SIG-M5 (cell line): Measurements from ENCODE around the gene LBX1.

Experiments
- DNase-seq: peaks from one replicate; lab custom pipeline; 2025; lab: John Stamatoyannopoulos, UW

Gene LBX1

GRCh38 chr10:101225846-101226421, 3.3 kb downstream of the LBX1 start:
- no peak for DNase-seq

- no peak for DNase-seq
Observed at GRCh38 chr10:101224910-101225823, 4.1 kb downstream of the LBX1 start.

GRCh38 chr10:101224060-101224909, 5.0 kb downstream of the LBX1 start:
- DNase-seq, result no peak

- DNase-seq, result no peak
Observed at GRCh38 chr10:101223274-101224059, 5.8 kb downstream of the LBX1 start.

GRCh38 chr10:101222683-101223273, 6.5 kb downstream of the LBX1 start:
- no peak for DNase-seq

GRCh38 chr10:101221963-101222531, 7.2 kb downstream of the LBX1 start:
- no peak for DNase-seq

GRCh38 chr10:101221549-101221948, 7.7 kb downstream of the LBX1 start:
- no peak for DNase-seq

- no peak for DNase-seq
Observed at GRCh38 chr10:101219946-101220451, 9.3 kb downstream of the LBX1 start.

- DNase-seq, result no peak
Observed at GRCh38 chr10:101219139-101219945, 9.9 kb downstream of the LBX1 start.

GRCh38 chr10:101218351-101219138, 10.7 kb downstream of the LBX1 start:
- DNase-seq, result no peak

- no peak for DNase-seq
Observed at GRCh38 chr10:101217450-101218281, 11.6 kb downstream of the LBX1 start.

GRCh38 chr10:101217044-101217425, 12.2 kb downstream of the LBX1 start:
- DNase-seq, result no peak

- DNase-seq, result no peak
Observed at GRCh38 chr10:101216207-101217043, 12.8 kb downstream of the LBX1 start.

- DNase-seq, result no peak
Observed at GRCh38 chr10:101215397-101216206, 13.7 kb downstream of the LBX1 start.

GRCh38 chr10:101214446-101215396, 14.5 kb downstream of the LBX1 start:
- DNase-seq, result no peak
